ENCODE results near the gene ASGR2. TPM values are rescaled to one million over a fixed set of nuclear protein-coding genes. Genes with fewer than 3 reads are reported as not detected.

Gene ASGR2
- polyA plus RNA-seq, 1 donor (not counting 4 experiments of a cell fraction or from before 2014, with no cell fraction given) = not detected

DNA sequence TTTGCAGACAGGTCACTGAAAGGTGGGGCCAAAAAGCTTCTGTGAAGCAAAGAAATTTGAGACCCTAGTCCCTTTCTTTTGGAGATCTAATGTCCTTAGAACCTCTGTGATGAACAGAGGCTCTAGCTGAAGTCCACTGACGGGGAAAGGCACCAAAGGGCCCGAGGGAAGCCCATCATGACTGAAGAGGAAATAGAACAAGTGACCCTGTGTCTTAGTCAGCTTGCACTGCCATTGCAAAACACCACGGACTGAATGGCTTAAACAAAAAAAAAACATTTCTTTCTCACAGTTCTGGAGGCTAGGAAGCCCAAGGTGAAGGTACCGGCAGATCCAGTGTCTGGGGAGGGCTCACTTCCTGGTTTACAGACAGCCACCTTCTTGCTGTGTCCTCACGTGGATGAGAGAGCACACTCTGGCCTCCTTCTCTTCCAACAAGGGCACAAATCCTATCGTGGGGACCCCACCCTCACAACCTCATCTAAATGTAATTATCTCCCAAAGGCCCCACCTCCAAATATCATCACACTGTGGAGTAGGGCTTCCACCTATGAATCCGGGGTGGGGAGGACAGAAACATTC is 24.3 kb upstream of the ASGR2 start:
- Histone ChIP-seq H3K9me3 (ENCODE audit: control insufficient read depth, low read depth, low read length) (no peaks in the 10 kb centered on the region), H3K4me1 (ENCODE audit: control insufficient read depth, extremely low read depth, insufficient read depth, low read length) (peaks cover 14% of the 10 kb centered on the region), H3K9ac (ENCODE audit: control insufficient read depth, extremely low read depth, insufficient read depth, low read length) (no peak overlapping the region), H3K27me3 (ENCODE audit: control insufficient read depth, extremely low read depth, insufficient read depth, low read length) (peaks cover 21% of the 10 kb centered on the region), H3K4me3 (ENCODE audit: control insufficient read depth in 2 of 3, extremely low read depth in 1 of 3, insufficient read depth in 2 of 3, low read depth in 1 of 3, low read length in 3 of 3) (no peak overlapping the region), H3K9me1 (ENCODE audit: control insufficient read depth, extremely low read depth, insufficient read depth, low read length) (no peaks in the 10 kb centered on the region), H3K36me3 (ENCODE audit: control insufficient read depth in 2 of 2, extremely low read depth in 1 of 2, insufficient read depth in 2 of 2, low read length in 2 of 2) (no peaks in the 10 kb centered on the region), H3K4me2 (ENCODE audit: control insufficient read depth, extremely low read depth, insufficient read depth, low read depth, low read length) (no peak overlapping the region), H3K79me2 (ENCODE audit: control insufficient read depth, insufficient read depth, low read length) (no peaks in the 10 kb centered on the region), H3K27ac (ENCODE audit: control insufficient read depth, insufficient read depth, low read length) (no peak overlapping the region), H2AFZ (ENCODE audit: control insufficient read depth, low read length) (no peak overlapping the region), H4K20me1 (ENCODE audit: control insufficient read depth, extremely low read depth, insufficient read depth, low read length) (no peaks in the 10 kb centered on the region)
- DNase-seq (ENCODE audit: low read depth, low spot score) (no peak), FAIRE-seq (no peak)
- TF ChIP-seq EZH2 (IDR thresholded peaks at IDR 0.05; ENCODE audit: low read length) (no peak), CTCF (optimal IDR thresholded peaks at IDR 0.05 in 1 of 3, IDR thresholded peaks at IDR 0.05 in 1 of 3, conservative IDR thresholded peaks at IDR 0.05 in 1 of 3; ENCODE audit: extremely low read depth in 1 of 3, insufficient read depth in 2 of 3, low read length in 3 of 3) (no peak)
- dilution Hi-C loops (cut with MboI; ENCODE audit: extremely low pct_ligation_motif_present, low sequenced_read_pairs) = no loop called here

DNA sequence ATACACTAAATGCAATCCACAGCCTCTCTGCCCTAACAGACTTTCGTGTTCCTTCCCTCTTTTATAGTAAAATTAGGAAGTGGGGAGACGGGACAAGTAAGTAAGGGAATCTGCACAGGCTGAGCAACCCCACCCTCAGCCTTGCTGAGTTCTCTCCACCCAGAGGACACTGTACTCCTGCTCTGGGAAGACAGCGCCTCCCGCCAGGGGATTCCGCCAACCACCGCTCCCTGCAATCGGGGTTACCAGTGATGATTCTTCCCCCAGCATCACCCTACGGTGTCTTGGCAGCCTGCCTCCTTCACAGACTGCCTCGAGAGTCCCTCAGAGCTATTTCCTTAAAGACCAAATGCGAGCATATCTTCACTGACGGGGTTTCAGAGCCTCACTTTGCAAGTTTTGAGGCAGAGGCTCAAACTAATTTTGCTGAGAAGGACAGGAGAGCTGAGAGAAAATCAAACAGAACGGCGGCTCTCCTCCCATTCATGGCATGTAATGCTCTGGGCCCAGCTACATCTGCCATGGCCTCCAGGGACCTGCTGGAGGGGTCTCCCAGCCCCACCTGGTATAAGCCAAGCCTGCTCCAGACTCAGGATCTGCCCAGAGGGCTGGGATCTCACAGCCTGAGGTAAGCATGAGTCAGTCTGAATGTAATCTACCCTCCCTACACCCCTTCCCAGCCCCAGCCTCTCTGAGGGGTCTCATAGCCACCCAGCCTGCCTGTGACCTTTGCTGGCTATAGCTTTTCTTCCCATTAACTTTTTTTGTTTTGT is 22.7 kb upstream of the ASGR2 start:
- no peaks in the 10 kb centered on the region for H3K36me3 ChIP-seq (ENCODE audit: control insufficient read depth in 2 of 2, extremely low read depth in 1 of 2, insufficient read depth in 2 of 2, low read length in 2 of 2)
- no peak overlapping the region for H2AFZ ChIP-seq (ENCODE audit: control insufficient read depth, low read length)
- no peaks in the 10 kb centered on the region for H3K9me3 ChIP-seq (ENCODE audit: control insufficient read depth, low read depth, low read length)
- peaks cover 21% of the 10 kb centered on the region for H3K27me3 ChIP-seq (ENCODE audit: control insufficient read depth, extremely low read depth, insufficient read depth, low read length)
- no peaks in the 10 kb centered on the region for H4K20me1 ChIP-seq (ENCODE audit: control insufficient read depth, extremely low read depth, insufficient read depth, low read length)
- peaks cover 14% of the 10 kb centered on the region for H3K4me1 ChIP-seq (ENCODE audit: control insufficient read depth, extremely low read depth, insufficient read depth, low read length)
- DNase-seq (ENCODE audit: low read depth, low spot score) (no peak), FAIRE-seq (no peak)
- peak overlapping the region; percentile 18 for H3K4me2 ChIP-seq (ENCODE audit: control insufficient read depth, extremely low read depth, insufficient read depth, low read depth, low read length)
- no peaks in the 10 kb centered on the region for H3K79me2 ChIP-seq (ENCODE audit: control insufficient read depth, insufficient read depth, low read length)
- H3K9ac ChIP-seq (ENCODE audit: control insufficient read depth, extremely low read depth, insufficient read depth, low read length) = no peak overlapping the region
- no peak overlapping the region for H3K27ac ChIP-seq (ENCODE audit: control insufficient read depth, insufficient read depth, low read length)
- no peak overlapping the region for H3K4me3 ChIP-seq (ENCODE audit: control insufficient read depth in 2 of 3, extremely low read depth in 1 of 3, insufficient read depth in 2 of 3, low read depth in 1 of 3, low read length in 3 of 3)
- dilution Hi-C loops (cut with MboI; ENCODE audit: extremely low pct_ligation_motif_present, low sequenced_read_pairs) = no loop called here
- no peaks in the 10 kb centered on the region for H3K9me1 ChIP-seq (ENCODE audit: control insufficient read depth, extremely low read depth, insufficient read depth, low read length)
- TF ChIP-seq EZH2 (IDR thresholded peaks at IDR 0.05; ENCODE audit: low read length) (no peak), CTCF (optimal IDR thresholded peaks at IDR 0.05 in 1 of 3, IDR thresholded peaks at IDR 0.05 in 1 of 3, conservative IDR thresholded peaks at IDR 0.05 in 1 of 3; ENCODE audit: extremely low read depth in 1 of 3, insufficient read depth in 2 of 3, low read length in 3 of 3) (peak in 1 of 3 experiments; percentile 21)

Data from keratinocyte (primary cell).